Keratinocyte (primary cell): ENCODE measurements around the gene KMT5B. TPM values are rescaled to one million over a fixed set of nuclear protein-coding genes. Genes with fewer than 3 reads are reported as not detected.

Experiments used
- DNase-seq: peaks from one replicate; pipeline ENCODE4 v3.0.0-alpha.2; 2011; ENCODE audit warnings: low read depth, missing footprints, low spot score
- FAIRE-seq: peaks from 2 replicates; lab custom pipeline; 2011; peaks lifted over from hg19 to GRCh38; lab: Jason Lieb, UNC
- H2AFZ ChIP-seq: 2 replicates; pipeline ENCODE4 v1.6.0; 2012; ENCODE audit warnings: low read length, control low read depth, inconsistent platforms; ENCODE audit not compliant: control insufficient read depth
- H3K27ac ChIP-seq: 2 replicates; pipeline ENCODE4 v1.5.1; 2011; ENCODE audit warnings: low read length; ENCODE audit not compliant: control insufficient read depth, insufficient read depth
- H3K27me3 ChIP-seq: 3 replicates; pipeline ENCODE4 v1.6.0; 2011; ENCODE audit warnings: low read length; ENCODE audit not compliant: control insufficient read depth, insufficient read depth; ENCODE audit errors: extremely low read depth
- H3K36me3 ChIP-seq, 2 experiments: 2 replicates in 1 of 2; 3 replicates in 1 of 2; pipeline ENCODE4 v1.5.1; 2011; ENCODE audit warnings: low read length in 2 of 2, mild to moderate bottlenecking in 1 of 2; ENCODE audit not compliant: control insufficient read depth in 2 of 2, insufficient read depth in 2 of 2; ENCODE audit errors: extremely low read depth in 1 of 2
- H3K4me1 ChIP-seq: 3 replicates; pipeline ENCODE4 v1.5.1; 2011; ENCODE audit warnings: low read length; ENCODE audit not compliant: control insufficient read depth, insufficient read depth; ENCODE audit errors: extremely low read depth
- H3K4me2 ChIP-seq: 3 replicates; pipeline ENCODE4 v1.6.0; 2011; ENCODE audit warnings: low read depth, low read length; ENCODE audit not compliant: control insufficient read depth, insufficient read depth; ENCODE audit errors: extremely low read depth
- H3K4me3 ChIP-seq, 3 experiments: fragments of 200-600 bp in 1 of 3; sonication (generic) in 1 of 3; 2 replicates in 2 of 3; 3 replicates in 1 of 3; pipeline ENCODE4 v1.5.1; 2011 to 2016; ENCODE audit warnings: low read length in 3 of 3, mild to moderate bottlenecking in 3 of 3, control low read depth in 2 of 3, inconsistent platforms in 1 of 3, low read depth in 1 of 3, mixed read lengths in 1 of 3, mixed run types in 1 of 3, moderate library complexity in 1 of 3; ENCODE audit not compliant: control insufficient read depth in 2 of 3, insufficient read depth in 2 of 3; ENCODE audit errors: extremely low read depth in 1 of 3
- H3K79me2 ChIP-seq: 2 replicates; pipeline ENCODE4 v1.6.0; 2012; ENCODE audit warnings: low read length; ENCODE audit not compliant: control insufficient read depth, insufficient read depth
- H3K9ac ChIP-seq: 3 replicates; pipeline ENCODE4 v1.6.0; 2011; ENCODE audit warnings: low read length; ENCODE audit not compliant: control insufficient read depth, insufficient read depth; ENCODE audit errors: extremely low read depth
- H3K9me1 ChIP-seq: 3 replicates; pipeline ENCODE4 v1.6.0; 2011; ENCODE audit warnings: low read length; ENCODE audit not compliant: control insufficient read depth, insufficient read depth; ENCODE audit errors: extremely low read depth
- H3K9me3 ChIP-seq: 2 replicates; pipeline ENCODE4 v1.5.1; 2012; ENCODE audit warnings: low read depth, low read length; ENCODE audit not compliant: control insufficient read depth
- H4K20me1 ChIP-seq: 3 replicates; pipeline ENCODE4 v1.6.0; 2011; ENCODE audit warnings: low read length; ENCODE audit not compliant: control insufficient read depth, insufficient read depth; ENCODE audit errors: extremely low read depth
- EZH2 ChIP-seq: IDR thresholded peaks from one replicate; pipeline ENCODE4 v1.6.1; 2012; ENCODE audit warnings: inconsistent platforms, mild to moderate bottlenecking, low read length, moderate library complexity
- dilution Hi-C: fragments of 300-500 bp; cut with MboI; formaldehyde crosslinking; loops from one replicate; pipeline ENCODE4 v1.7.0; 2020; ENCODE audit warnings: low sequenced_read_pairs; ENCODE audit not compliant: extremely low pct_ligation_motif_present
- polyA plus RNA-seq, 5 experiments: library from polyadenylated mRNA; depleted of rRNA in 3 of 5; stranded (reverse) in 3 of 5; stranded (forward) in 1 of 5; unstranded in 1 of 5; fragments of >200 nt; gene quantifications; 1 replicate in 1 of 5; 2 replicates in 3 of 5; 3 replicates in 1 of 5; pipeline versions ENCODE4 v1.2.1 to v1.2.3, GENCODE V29; 2011 to 2012; ENCODE audit warnings: missing spikeins in 2 of 5, low read depth in 1 of 5, low replicate concordance in 1 of 5
- TF ChIP-seq, protein P1 (sequence below), 3 experiments: IDR thresholded peaks in 1 of 3; conservative IDR thresholded peaks in 1 of 3; optimal IDR thresholded peaks in 1 of 3; 2 replicates in 2 of 3; 3 replicates in 1 of 3; pipeline versions ENCODE3 to v1.5.1; 2011; ENCODE audit warnings: low read length in 3 of 3, mild to moderate bottlenecking in 3 of 3, moderate library complexity in 2 of 3, control low read depth in 1 of 3, inconsistent platforms in 1 of 3; ENCODE audit not compliant: insufficient read depth in 2 of 3; ENCODE audit errors: extremely low read depth in 1 of 3

KMT5B gene
- polyA plus RNA-seq, 1 donor (not counting 4 experiments of a cell fraction or from before 2014, with no cell fraction given): 17.2 TPM

DNA sequence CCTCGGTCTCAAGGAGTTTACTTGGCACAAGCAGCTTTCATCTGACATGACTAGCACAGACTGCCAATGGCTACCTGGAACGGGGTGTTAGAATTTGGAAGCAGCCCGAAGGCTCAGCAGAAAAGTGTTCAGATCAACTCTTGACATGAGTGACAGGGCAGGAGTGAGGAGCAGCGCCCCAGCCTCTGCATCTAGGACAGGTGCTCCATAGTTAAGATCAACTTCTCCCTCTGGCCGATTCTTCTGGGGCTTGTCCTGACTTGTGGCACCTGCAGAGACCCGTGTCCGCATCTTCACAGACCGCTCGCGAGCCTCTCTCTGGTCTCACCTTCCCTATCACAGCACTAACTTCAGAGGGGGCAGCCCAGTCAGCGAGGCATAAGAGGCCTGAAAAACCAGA, 49.4 kb downstream of the KMT5B start:
- no peak overlapping the region for H3K4me2 ChIP-seq
- no peaks in the 10 kb centered on the region for H3K9me1 ChIP-seq
- H3K4me1 ChIP-seq: peaks cover 12% of the 10 kb centered on the region
- dilution Hi-C loops: no loop called here
- H4K20me1 ChIP-seq: no peaks in the 10 kb centered on the region
- peaks cover 8 to 18% of the 10 kb centered on the region in 2 experiments for H3K36me3 ChIP-seq
- TF ChIP-seq, protein P1, sequence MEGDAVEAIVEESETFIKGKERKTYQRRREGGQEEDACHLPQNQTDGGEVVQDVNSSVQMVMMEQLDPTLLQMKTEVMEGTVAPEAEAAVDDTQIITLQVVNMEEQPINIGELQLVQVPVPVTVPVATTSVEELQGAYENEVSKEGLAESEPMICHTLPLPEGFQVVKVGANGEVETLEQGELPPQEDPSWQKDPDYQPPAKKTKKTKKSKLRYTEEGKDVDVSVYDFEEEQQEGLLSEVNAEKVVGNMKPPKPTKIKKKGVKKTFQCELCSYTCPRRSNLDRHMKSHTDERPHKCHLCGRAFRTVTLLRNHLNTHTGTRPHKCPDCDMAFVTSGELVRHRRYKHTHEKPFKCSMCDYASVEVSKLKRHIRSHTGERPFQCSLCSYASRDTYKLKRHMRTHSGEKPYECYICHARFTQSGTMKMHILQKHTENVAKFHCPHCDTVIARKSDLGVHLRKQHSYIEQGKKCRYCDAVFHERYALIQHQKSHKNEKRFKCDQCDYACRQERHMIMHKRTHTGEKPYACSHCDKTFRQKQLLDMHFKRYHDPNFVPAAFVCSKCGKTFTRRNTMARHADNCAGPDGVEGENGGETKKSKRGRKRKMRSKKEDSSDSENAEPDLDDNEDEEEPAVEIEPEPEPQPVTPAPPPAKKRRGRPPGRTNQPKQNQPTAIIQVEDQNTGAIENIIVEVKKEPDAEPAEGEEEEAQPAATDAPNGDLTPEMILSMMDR (optimal IDR thresholded peaks at IDR 0.05 in 1 of 3, IDR thresholded peaks at IDR 0.05 in 1 of 3, conservative IDR thresholded peaks at IDR 0.05 in 1 of 3; ENCODE audit: extremely low read depth in 1 of 3, insufficient read depth in 2 of 3, low read length in 3 of 3): no peak
- no peak for TF ChIP-seq EZH2
- no peak overlapping the region for H3K4me3 ChIP-seq
- no peak overlapping the region for H3K9ac ChIP-seq
- no peak for DNase-seq
- H3K27ac ChIP-seq: no peak overlapping the region
- H3K9me3 ChIP-seq: no peaks in the 10 kb centered on the region
- H2AFZ ChIP-seq: no peak overlapping the region
- H3K27me3 ChIP-seq: no peaks in the 10 kb centered on the region
- FAIRE-seq: no peak
- H3K79me2 ChIP-seq: no peaks in the 10 kb centered on the region

DNA sequence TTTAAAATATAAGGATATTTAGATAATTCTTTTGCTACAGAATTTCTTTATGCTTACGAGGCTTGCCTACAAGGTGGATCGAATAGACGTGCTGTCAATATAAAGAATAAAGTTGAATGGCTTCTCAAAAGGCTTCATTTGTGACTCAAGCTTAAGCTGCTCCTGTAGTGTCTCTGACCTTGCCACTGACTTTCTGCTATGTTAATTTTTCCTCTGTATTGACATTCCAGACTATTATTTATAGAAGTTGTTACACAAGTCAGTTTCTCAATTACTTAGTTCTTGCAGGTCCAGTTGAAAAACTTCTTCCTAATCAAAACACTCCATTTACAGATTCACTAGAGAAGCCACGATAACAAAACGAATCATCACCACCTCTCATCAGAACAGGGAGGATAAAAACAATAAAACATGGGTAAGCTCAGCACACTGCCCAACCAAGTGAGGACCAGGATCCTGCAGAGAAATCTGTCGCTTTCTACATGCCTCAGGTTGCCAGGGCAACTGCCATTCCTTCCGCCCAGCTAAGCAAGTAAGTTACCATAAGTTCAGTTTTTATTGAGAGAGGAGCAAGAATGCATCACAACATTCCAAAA, 52.9 kb downstream of the KMT5B start:
- DNase-seq (no peak), FAIRE-seq (no peak)
- Histone ChIP-seq H3K4me2 (no peak overlapping the region), H3K9me1 (no peaks in the 10 kb centered on the region), H3K9ac (no peak overlapping the region), H3K9me3 (no peaks in the 10 kb centered on the region), H3K4me3 (no peak overlapping the region), H3K4me1 (peaks cover 12% of the 10 kb centered on the region), H3K36me3 (peaks cover 5% of the 10 kb centered on the region in 2 experiments), H2AFZ (no peak overlapping the region), H3K27me3 (no peaks in the 10 kb centered on the region), H4K20me1 (no peaks in the 10 kb centered on the region), H3K79me2 (no peaks in the 10 kb centered on the region), H3K27ac (no peak overlapping the region)
- dilution Hi-C loops: no loop called here
- TF ChIP-seq, protein P1 (optimal IDR thresholded peaks at IDR 0.05 in 1 of 3, IDR thresholded peaks at IDR 0.05 in 1 of 3, conservative IDR thresholded peaks at IDR 0.05 in 1 of 3; ENCODE audit: extremely low read depth in 1 of 3, insufficient read depth in 2 of 3, low read length in 3 of 3): no peak
- no peak for TF ChIP-seq EZH2
